ENCODE data around the gene BBS4.

The BBS4 gene

DNA sequence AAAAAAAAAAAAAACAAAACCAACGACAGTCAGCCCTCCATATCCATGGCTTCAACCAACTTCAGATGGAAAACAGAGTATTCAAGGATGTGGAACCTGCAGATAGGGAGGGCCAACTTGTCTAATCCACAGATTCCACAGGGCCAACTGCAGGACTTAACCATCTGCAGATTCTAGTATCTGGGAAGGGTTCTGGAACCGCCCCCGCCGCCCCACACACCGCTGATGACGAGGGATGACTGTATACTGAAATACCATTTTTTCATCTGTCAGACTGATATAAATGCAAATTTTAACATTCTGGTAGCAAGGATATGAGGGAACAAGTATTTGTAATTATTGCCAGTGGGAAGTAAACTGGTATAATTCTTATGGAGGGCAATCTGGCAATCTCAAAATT lies 68.1 kb downstream of the BBS4 start:
- no peaks in the 10 kb centered on the region for H3K27me3 ChIP-seq (replicated peaks; ENCODE audit: control insufficient read depth, insufficient read depth, low read length, poor library complexity, severe bottlenecking)
- no peak overlapping the region for H3K4me3 ChIP-seq (ENCODE audit: insufficient read depth, low read depth, low read length, poor library complexity, severe bottlenecking)
- DNase-seq = no peak
- no peaks in the 10 kb centered on the region for H3K4me1 ChIP-seq (ENCODE audit: control insufficient read depth, insufficient read depth, low read length, poor library complexity, severe bottlenecking)
- H3K36me3 ChIP-seq (ENCODE audit: control insufficient read depth, insufficient read depth, low read length) = peaks cover 52% of the 10 kb centered on the region
- H3K9me3 ChIP-seq (ENCODE audit: control insufficient read depth, low read length) = no peaks in the 10 kb centered on the region
- H3K27ac ChIP-seq (ENCODE audit: insufficient read depth, low read length, poor library complexity, severe bottlenecking) = no peak overlapping the region

- Histone ChIP-seq H3K27me3 (replicated peaks; ENCODE audit: control insufficient read depth, insufficient read depth, low read length, poor library complexity, severe bottlenecking) (no peaks in the 10 kb centered on the region), H3K9me3 (ENCODE audit: control insufficient read depth, low read length) (no peaks in the 10 kb centered on the region), H3K4me3 (ENCODE audit: insufficient read depth, low read depth, low read length, poor library complexity, severe bottlenecking) (no peak overlapping the region), H3K36me3 (ENCODE audit: control insufficient read depth, insufficient read depth, low read length) (peaks cover 47% of the 10 kb centered on the region), H3K27ac (ENCODE audit: insufficient read depth, low read length, poor library complexity, severe bottlenecking) (no peak overlapping the region), H3K4me1 (ENCODE audit: control insufficient read depth, insufficient read depth, low read length, poor library complexity, severe bottlenecking) (no peaks in the 10 kb centered on the region)
- DNase-seq = no peak
These were observed 72.2 kb downstream of the BBS4 start for GRCh38 chr15:72758182-72758581.

DNA sequence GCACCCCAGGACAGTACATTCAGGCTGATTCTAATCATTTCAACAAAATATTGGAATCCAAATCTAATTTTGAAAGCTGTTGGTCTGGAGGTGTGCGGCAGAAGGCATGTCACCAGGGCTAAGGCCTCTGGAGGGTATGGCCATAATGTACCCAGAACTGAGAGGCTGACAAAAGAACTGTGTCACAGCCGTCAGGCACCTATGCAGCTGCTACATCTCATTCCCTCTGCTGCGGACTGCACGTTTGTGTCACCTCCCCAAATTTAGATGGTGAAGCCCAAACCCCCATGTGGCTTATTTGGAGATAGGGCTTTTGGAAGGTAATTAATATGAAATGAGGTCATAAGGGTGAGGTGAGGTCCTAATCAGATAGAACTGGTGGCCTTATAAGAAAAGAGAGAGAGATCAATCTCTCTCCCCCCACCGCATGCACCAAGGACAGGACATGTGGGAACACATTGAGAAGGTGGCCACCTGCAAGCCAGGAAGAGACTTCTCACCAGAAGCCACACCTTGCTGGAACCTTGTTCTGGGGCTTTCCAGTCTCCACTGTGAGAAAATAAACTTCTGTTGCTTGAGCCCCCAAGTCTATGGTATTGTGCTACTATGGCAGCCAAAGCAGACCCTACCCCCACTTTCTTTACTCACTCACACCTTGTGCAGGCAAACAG lies 74.7 kb downstream of the BBS4 start:
- no peak for DNase-seq
- Histone ChIP-seq H3K9me3 (ENCODE audit: control insufficient read depth, low read length) (no peaks in the 10 kb centered on the region), H3K4me1 (ENCODE audit: control insufficient read depth, insufficient read depth, low read length, poor library complexity, severe bottlenecking) (no peaks in the 10 kb centered on the region), H3K36me3 (ENCODE audit: control insufficient read depth, insufficient read depth, low read length) (peaks cover 30% of the 10 kb centered on the region), H3K4me3 (ENCODE audit: insufficient read depth, low read depth, low read length, poor library complexity, severe bottlenecking) (no peak overlapping the region), H3K27me3 (replicated peaks; ENCODE audit: control insufficient read depth, insufficient read depth, low read length, poor library complexity, severe bottlenecking) (no peaks in the 10 kb centered on the region), H3K27ac (ENCODE audit: insufficient read depth, low read length, poor library complexity, severe bottlenecking) (no peak overlapping the region)

DNA sequence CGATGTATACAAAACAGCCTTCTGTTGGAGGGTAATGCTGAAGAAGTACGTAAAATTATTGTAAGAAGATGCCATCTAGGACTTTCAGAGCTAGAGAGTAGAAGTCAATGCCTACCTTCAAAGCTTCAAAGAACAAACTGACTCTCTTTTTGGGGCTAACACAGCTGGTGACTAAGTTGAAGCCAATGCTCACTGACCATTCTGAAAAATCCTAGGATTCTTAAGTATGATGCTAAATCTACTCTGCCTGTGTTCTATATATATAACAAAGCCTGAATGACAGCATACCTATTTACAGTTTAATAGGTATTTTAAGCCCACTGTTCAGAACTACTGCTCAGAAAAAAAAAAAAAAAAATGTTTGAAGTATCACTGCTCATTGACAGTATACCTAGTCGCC lies 78.6 kb downstream of the BBS4 start:
- H3K36me3 ChIP-seq (ENCODE audit: control insufficient read depth, insufficient read depth, low read length) = peaks cover 44% of the 10 kb centered on the region
- no peak for DNase-seq

GRCh38 chr15:72766025-72766424 lies 80.0 kb downstream of the BBS4 start:
- H3K4me3 ChIP-seq (ENCODE audit: insufficient read depth, low read depth, low read length, poor library complexity, severe bottlenecking) = no peak overlapping the region
- H3K36me3 ChIP-seq (ENCODE audit: control insufficient read depth, insufficient read depth, low read length) = peaks cover 45% of the 10 kb centered on the region
- H3K4me1 ChIP-seq (ENCODE audit: control insufficient read depth, insufficient read depth, low read length, poor library complexity, severe bottlenecking) = no peaks in the 10 kb centered on the region
- no peaks in the 10 kb centered on the region for H3K9me3 ChIP-seq (ENCODE audit: control insufficient read depth, low read length)
- H3K27ac ChIP-seq (ENCODE audit: insufficient read depth, low read length, poor library complexity, severe bottlenecking) = no peak overlapping the region
- H3K27me3 ChIP-seq (replicated peaks; ENCODE audit: control insufficient read depth, insufficient read depth, low read length, poor library complexity, severe bottlenecking) = no peaks in the 10 kb centered on the region
- no peak for DNase-seq

More for the DNA sequence above, 78.6 kb downstream of the BBS4 start:
- no peak overlapping the region for H3K4me3 ChIP-seq (ENCODE audit: insufficient read depth, low read depth, low read length, poor library complexity, severe bottlenecking)
- no peaks in the 10 kb centered on the region for H3K27me3 ChIP-seq (replicated peaks; ENCODE audit: control insufficient read depth, insufficient read depth, low read length, poor library complexity, severe bottlenecking)
- no peaks in the 10 kb centered on the region for H3K4me1 ChIP-seq (ENCODE audit: control insufficient read depth, insufficient read depth, low read length, poor library complexity, severe bottlenecking)
- no peak overlapping the region for H3K27ac ChIP-seq (ENCODE audit: insufficient read depth, low read length, poor library complexity, severe bottlenecking)
- no peaks in the 10 kb centered on the region for H3K9me3 ChIP-seq (ENCODE audit: control insufficient read depth, low read length)

DNA sequence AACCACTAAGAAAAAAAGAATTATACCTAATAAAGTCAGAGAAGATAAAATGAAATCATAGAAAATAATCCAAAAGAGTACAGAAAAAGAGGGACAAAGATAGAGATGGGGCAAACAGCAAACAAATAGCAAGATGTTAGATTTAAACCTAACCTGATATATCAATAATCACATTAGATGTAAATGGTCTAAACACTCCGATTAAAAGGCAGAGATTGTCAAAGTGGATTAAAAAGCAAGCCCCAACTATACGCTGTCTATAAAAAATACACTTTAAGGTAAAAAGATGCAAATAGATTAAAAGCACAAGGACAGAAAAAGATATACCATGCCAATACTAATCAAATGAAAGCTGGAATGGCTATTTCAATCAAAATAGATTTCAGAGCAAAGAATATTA lies 80.8 kb downstream of the BBS4 start:
- Histone ChIP-seq H3K27me3 (replicated peaks; ENCODE audit: control insufficient read depth, insufficient read depth, low read length, poor library complexity, severe bottlenecking) (no peaks in the 10 kb centered on the region), H3K9me3 (ENCODE audit: control insufficient read depth, low read length) (no peaks in the 10 kb centered on the region), H3K27ac (ENCODE audit: insufficient read depth, low read length, poor library complexity, severe bottlenecking) (no peak overlapping the region), H3K36me3 (ENCODE audit: control insufficient read depth, insufficient read depth, low read length) (peaks cover 52% of the 10 kb centered on the region), H3K4me3 (ENCODE audit: insufficient read depth, low read depth, low read length, poor library complexity, severe bottlenecking) (no peak overlapping the region), H3K4me1 (ENCODE audit: control insufficient read depth, insufficient read depth, low read length, poor library complexity, severe bottlenecking) (no peaks in the 10 kb centered on the region)
- no peak for DNase-seq

DNA sequence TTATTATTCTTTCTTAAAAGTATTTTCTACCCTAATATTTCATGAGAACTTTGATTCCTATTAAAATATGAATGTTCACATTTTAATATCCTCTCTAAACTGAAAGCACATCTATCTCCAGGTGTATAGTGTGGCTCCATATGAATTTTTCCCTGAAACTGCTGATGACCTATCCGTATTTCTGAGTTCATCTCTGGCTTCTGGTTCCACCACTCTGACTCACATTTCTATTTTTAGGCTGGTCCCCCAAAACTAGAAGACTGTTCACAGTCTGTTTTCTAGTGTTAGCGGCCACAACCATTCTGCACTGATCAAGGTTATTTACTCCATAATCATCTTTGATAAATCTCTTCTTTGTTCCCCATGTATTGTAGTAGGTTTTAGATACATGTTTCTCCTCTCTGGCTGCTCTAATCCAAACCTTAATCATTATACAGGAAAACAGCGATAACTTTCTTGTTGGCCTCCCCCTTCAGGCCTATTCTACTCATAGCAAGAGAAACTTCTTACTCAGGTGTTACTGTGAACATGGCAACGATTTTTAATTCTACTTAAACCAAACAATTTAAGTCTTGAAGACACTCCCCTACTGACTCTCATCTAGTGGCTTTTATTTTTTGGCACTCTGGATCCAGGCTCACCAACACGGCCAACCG lies 84.8 kb downstream of the BBS4 start:
- Histone ChIP-seq H3K4me1 (ENCODE audit: control insufficient read depth, insufficient read depth, low read length, poor library complexity, severe bottlenecking) (no peaks in the 10 kb centered on the region), H3K9me3 (ENCODE audit: control insufficient read depth, low read length) (no peaks in the 10 kb centered on the region), H3K36me3 (ENCODE audit: control insufficient read depth, insufficient read depth, low read length) (peaks cover 80% of the 10 kb centered on the region), H3K27me3 (replicated peaks; ENCODE audit: control insufficient read depth, insufficient read depth, low read length, poor library complexity, severe bottlenecking) (no peaks in the 10 kb centered on the region), H3K4me3 (ENCODE audit: insufficient read depth, low read depth, low read length, poor library complexity, severe bottlenecking) (no peak overlapping the region), H3K27ac (ENCODE audit: insufficient read depth, low read length, poor library complexity, severe bottlenecking) (no peak overlapping the region)
- DNase-seq = no peak

DNA sequence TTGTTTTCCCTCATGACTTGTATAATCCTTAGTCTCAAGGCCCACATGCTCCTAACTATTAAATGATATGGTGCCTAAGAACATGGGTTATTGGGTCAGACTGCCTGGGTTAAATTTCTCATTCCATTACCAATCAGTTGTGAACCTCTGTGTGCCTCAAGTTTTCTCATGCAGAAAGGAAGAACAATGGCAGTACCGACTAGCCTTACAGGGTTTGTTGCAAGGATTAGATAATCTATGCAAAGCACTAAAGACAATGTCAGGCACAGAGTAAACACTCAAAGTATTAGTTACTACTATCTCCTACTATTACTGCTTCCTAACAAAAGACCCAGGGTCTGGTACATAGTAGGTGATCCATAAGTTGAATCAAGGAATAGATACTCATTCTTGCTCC lies 85.3 kb downstream of the BBS4 start:
- Histone ChIP-seq H3K9me3 (ENCODE audit: control insufficient read depth, low read length) (no peaks in the 10 kb centered on the region), H3K36me3 (ENCODE audit: control insufficient read depth, insufficient read depth, low read length) (peaks cover 77% of the 10 kb centered on the region), H3K27ac (ENCODE audit: insufficient read depth, low read length, poor library complexity, severe bottlenecking) (no peak overlapping the region), H3K27me3 (replicated peaks; ENCODE audit: control insufficient read depth, insufficient read depth, low read length, poor library complexity, severe bottlenecking) (no peaks in the 10 kb centered on the region), H3K4me1 (ENCODE audit: control insufficient read depth, insufficient read depth, low read length, poor library complexity, severe bottlenecking) (peaks cover 3% of the 10 kb centered on the region), H3K4me3 (ENCODE audit: insufficient read depth, low read depth, low read length, poor library complexity, severe bottlenecking) (no peak overlapping the region)
- DNase-seq = no peak

- no peak overlapping the region for H3K27ac ChIP-seq (ENCODE audit: insufficient read depth, low read length, poor library complexity, severe bottlenecking)
- peaks cover 54% of the 10 kb centered on the region for H3K36me3 ChIP-seq (ENCODE audit: control insufficient read depth, insufficient read depth, low read length)
These were observed 88.8 kb downstream of the BBS4 start for GRCh38 chr15:72774696-72775383.

DNA sequence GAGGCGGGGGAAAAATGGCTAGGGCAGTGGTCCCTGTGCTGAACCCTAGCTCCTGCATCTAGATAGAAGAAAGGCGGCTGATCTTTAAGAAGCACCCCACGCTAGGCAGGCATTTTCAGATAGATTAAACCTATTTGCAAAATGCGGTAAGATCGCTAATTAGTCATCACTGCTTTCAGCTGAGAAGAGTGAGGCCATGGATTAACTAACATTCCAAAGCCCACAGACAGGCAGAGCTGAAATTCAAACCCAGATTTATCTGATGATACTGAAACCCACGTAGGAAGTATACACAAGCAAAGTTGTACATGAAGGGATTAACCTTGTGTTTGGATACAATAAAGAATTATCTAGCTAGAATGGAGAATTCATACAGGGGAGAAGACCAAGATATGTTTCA lies 92.8 kb downstream of the BBS4 start:
- H3K4me1 ChIP-seq (ENCODE audit: control insufficient read depth, insufficient read depth, low read length, poor library complexity, severe bottlenecking) = peaks cover 13% of the 10 kb centered on the region
- H3K9me3 ChIP-seq (ENCODE audit: control insufficient read depth, low read length) = no peaks in the 10 kb centered on the region
- no peak for DNase-seq
- no peaks in the 10 kb centered on the region for H3K27me3 ChIP-seq (replicated peaks; ENCODE audit: control insufficient read depth, insufficient read depth, low read length, poor library complexity, severe bottlenecking)
- no peak overlapping the region for H3K27ac ChIP-seq (ENCODE audit: insufficient read depth, low read length, poor library complexity, severe bottlenecking)
- H3K36me3 ChIP-seq (ENCODE audit: control insufficient read depth, insufficient read depth, low read length) = peaks cover 24% of the 10 kb centered on the region
- H3K4me3 ChIP-seq (ENCODE audit: insufficient read depth, low read depth, low read length, poor library complexity, severe bottlenecking) = no peak overlapping the region

More at GRCh38 chr15:72774696-72775383, 88.8 kb downstream of the BBS4 start:
- no peaks in the 10 kb centered on the region for H3K9me3 ChIP-seq (ENCODE audit: control insufficient read depth, low read length)
- H3K4me1 ChIP-seq (ENCODE audit: control insufficient read depth, insufficient read depth, low read length, poor library complexity, severe bottlenecking) = peaks cover 3% of the 10 kb centered on the region
- DNase-seq = no peak
- no peaks in the 10 kb centered on the region for H3K27me3 ChIP-seq (replicated peaks; ENCODE audit: control insufficient read depth, insufficient read depth, low read length, poor library complexity, severe bottlenecking)
- no peak overlapping the region for H3K4me3 ChIP-seq (ENCODE audit: insufficient read depth, low read depth, low read length, poor library complexity, severe bottlenecking)

Data from effector memory CD4-positive, alpha-beta T cell (primary cell).